Bronchial epithelial cell (primary cell): Measurements from ENCODE around the gene TRAPPC12. TPM values are rescaled to one million over a fixed set of nuclear protein-coding genes. Genes with fewer than 3 reads are reported as not detected.
A peak's percentile ranks its signal among the peaks of the same experiment; 100 is the strongest.

Experiments used
- DNase-seq: peaks from one replicate; pipeline ENCODE4 v3.0.0-alpha.2; 2010; ENCODE audit warnings: low read depth
- FAIRE-seq: peaks from 2 replicates; lab custom pipeline; 2011; peaks lifted over from hg19 to GRCh38; lab: Jason Lieb, UNC
- H3K27me3 ChIP-seq: 2 replicates; pipeline ENCODE4 v1.5.1; 2011; ENCODE audit warnings: low read length; ENCODE audit not compliant: control insufficient read depth, insufficient read depth
- H3K36me3 ChIP-seq: 2 replicates; pipeline ENCODE4 v1.5.1; 2011; ENCODE audit warnings: low read length; ENCODE audit not compliant: control insufficient read depth, insufficient read depth
- H3K4me3 ChIP-seq: 2 replicates; pipeline ENCODE4 v1.5.1; 2011; ENCODE audit warnings: mild to moderate bottlenecking, low read depth, low read length, control low read depth
- CTCF ChIP-seq: IDR thresholded peaks from 2 replicates; pipeline ENCODE4 v1.5.1; 2011; ENCODE audit warnings: mild to moderate bottlenecking, moderate library complexity, low read length, control low read depth, inconsistent platforms; ENCODE audit not compliant: insufficient read depth, severe bottlenecking
- total RNA-seq: library from RNA; depleted of rRNA; stranded (reverse); fragments of >200 nt; gene quantifications from 2 replicates; pipeline ENCODE4 v1.2.1, GENCODE V29; 2014

TRAPPC12 gene
- total RNA-seq, 1 donor from 2014 or later = 52.9 TPM

GRCh38 chr2:3461801-3462492 lies 82.5 kb downstream of the TRAPPC12 start:
- no peak overlapping the region for H3K4me3 ChIP-seq
- FAIRE-seq = no peak
- peaks cover 20% of the 10 kb centered on the region for H3K36me3 ChIP-seq
- peak; percentile 49 for TF ChIP-seq CTCF
- peak; percentile 55 for DNase-seq
- no peaks in the 10 kb centered on the region for H3K27me3 ChIP-seq

GRCh38 chr2:3462493-3463104 lies 83.1 kb downstream of the TRAPPC12 start:
- H3K36me3 ChIP-seq = peaks cover 22% of the 10 kb centered on the region
- no peaks in the 10 kb centered on the region for H3K27me3 ChIP-seq
- no peak overlapping the region for H3K4me3 ChIP-seq
- FAIRE-seq (no peak), DNase-seq (no peak)
- TF ChIP-seq CTCF = no peak

- peaks cover 23% of the 10 kb centered on the region for H3K36me3 ChIP-seq
- no peaks in the 10 kb centered on the region for H3K27me3 ChIP-seq
- no peak for TF ChIP-seq CTCF
- no peak for FAIRE-seq
- DNase-seq = no peak
- H3K4me3 ChIP-seq = no peak overlapping the region
Observed at GRCh38 chr2:3463186-3463835, 83.8 kb downstream of the TRAPPC12 start.

- Histone ChIP-seq H3K27me3 (no peaks in the 10 kb centered on the region), H3K4me3 (no peak overlapping the region), H3K36me3 (peaks cover 28% of the 10 kb centered on the region)
- TF ChIP-seq CTCF = no peak
- FAIRE-seq (no peak), DNase-seq (no peak)
Observed at GRCh38 chr2:3463944-3464343, 84.5 kb downstream of the TRAPPC12 start.

GRCh38 chr2:3464401-3465005 lies 85.0 kb downstream of the TRAPPC12 start:
- FAIRE-seq (no peak), DNase-seq (no peak)
- TF ChIP-seq CTCF = no peak
- no peaks in the 10 kb centered on the region for H3K27me3 ChIP-seq
- no peak overlapping the region for H3K4me3 ChIP-seq
- H3K36me3 ChIP-seq = peaks cover 29% of the 10 kb centered on the region
